Muscle layer of duodenum (tissue), 2 donors: ENCODE measurements around the gene TPO.

Experiments used
- H3K27ac ChIP-seq: one replicate; pipeline ENCODE4 v1.7.0; 2013; ENCODE audit warnings: mild to moderate bottlenecking, low read length
- H3K27me3 ChIP-seq: one replicate; pipeline ENCODE4 v1.7.0; 2013; ENCODE audit warnings: low read depth, mild to moderate bottlenecking, control low read depth, low read length
- H3K36me3 ChIP-seq, 2 donors: one replicate each; pipeline ENCODE4 v1.7.0; 2013; ENCODE audit warnings: low read length in 2 of 2, control low read depth in 1 of 2, mild to moderate bottlenecking in 1 of 2; ENCODE audit not compliant: insufficient read depth in 2 of 2, control insufficient read depth in 1 of 2
- H3K4me1 ChIP-seq, 2 donors: one replicate each; pipeline ENCODE4 v1.7.0; 2013; ENCODE audit warnings: low read length in 2 of 2, mild to moderate bottlenecking in 2 of 2, control low read depth in 1 of 2, moderate library complexity in 1 of 2; ENCODE audit not compliant: insufficient read depth in 2 of 2, control insufficient read depth in 1 of 2
- H3K4me3 ChIP-seq, 2 donors: one replicate each; pipeline ENCODE4 v1.7.0; 2013; ENCODE audit warnings: low read length in 2 of 2, low read depth in 1 of 2, mild to moderate bottlenecking in 1 of 2
- H3K9me3 ChIP-seq, 2 donors: one replicate each; pipeline ENCODE4 v1.7.0; 2013; ENCODE audit warnings: low read length in 2 of 2, control low read depth in 1 of 2, mild to moderate bottlenecking in 1 of 2; ENCODE audit not compliant: control insufficient read depth in 1 of 2
- donor health status: healthy.

Gene TPO

GRCh38 chr2:1429895-1430294 is 16.6 kb downstream of the TPO start:
- Histone ChIP-seq H3K4me3 (no peak overlapping the region), H3K27ac (no peak overlapping the region), H3K36me3 (no peaks in the 10 kb centered on the region), H3K27me3 (no peaks in the 10 kb centered on the region), H3K4me1 (no peaks in the 10 kb centered on the region), H3K9me3 (no peaks in the 10 kb centered on the region)

GRCh38 chr2:1430491-1430890 is 17.2 kb downstream of the TPO start:
- no peaks in the 10 kb centered on the region for H3K36me3 ChIP-seq
- H3K4me3 ChIP-seq: no peak overlapping the region
- no peaks in the 10 kb centered on the region for H3K9me3 ChIP-seq
- H3K27ac ChIP-seq: no peak overlapping the region
- no peaks in the 10 kb centered on the region for H3K27me3 ChIP-seq
- H3K4me1 ChIP-seq: no peaks in the 10 kb centered on the region

GRCh38 chr2:1431886-1432400 is 18.7 kb downstream of the TPO start:
- H3K4me1 ChIP-seq: no peaks in the 10 kb centered on the region

GRCh38 chr2:1432726-1433125 is 19.5 kb downstream of the TPO start:
- Histone ChIP-seq H3K27ac (no peak overlapping the region), H3K36me3 (no peaks in the 10 kb centered on the region), H3K4me3 (no peak overlapping the region), H3K9me3 (no peaks in the 10 kb centered on the region), H3K4me1 (no peaks in the 10 kb centered on the region), H3K27me3 (no peaks in the 10 kb centered on the region)

More at GRCh38 chr2:1431886-1432400, 18.7 kb downstream of the TPO start:
- H3K36me3 ChIP-seq: no peaks in the 10 kb centered on the region
- no peaks in the 10 kb centered on the region for H3K27me3 ChIP-seq
- H3K4me3 ChIP-seq: no peak overlapping the region
- no peak overlapping the region for H3K27ac ChIP-seq
- H3K9me3 ChIP-seq: no peaks in the 10 kb centered on the region

GRCh38 chr2:1436369-1436768 is 23.1 kb downstream of the TPO start:
- no peaks in the 10 kb centered on the region for H3K36me3 ChIP-seq

GRCh38 chr2:1437101-1437500 is 23.8 kb downstream of the TPO start:
- Histone ChIP-seq H3K27me3 (no peaks in the 10 kb centered on the region), H3K4me1 (no peaks in the 10 kb centered on the region), H3K36me3 (no peaks in the 10 kb centered on the region), H3K9me3 (no peaks in the 10 kb centered on the region), H3K4me3 (no peak overlapping the region), H3K27ac (no peak overlapping the region)

More at GRCh38 chr2:1436369-1436768, 23.1 kb downstream of the TPO start:
- no peak overlapping the region for H3K4me3 ChIP-seq
- no peaks in the 10 kb centered on the region for H3K27me3 ChIP-seq
- no peaks in the 10 kb centered on the region for H3K9me3 ChIP-seq
- no peak overlapping the region for H3K27ac ChIP-seq
- no peaks in the 10 kb centered on the region for H3K4me1 ChIP-seq

GRCh38 chr2:1437537-1437936 is 24.3 kb downstream of the TPO start:
- Histone ChIP-seq H3K27me3 (no peaks in the 10 kb centered on the region), H3K36me3 (no peaks in the 10 kb centered on the region), H3K4me3 (no peak overlapping the region), H3K9me3 (no peaks in the 10 kb centered on the region), H3K27ac (no peak overlapping the region), H3K4me1 (no peaks in the 10 kb centered on the region)

GRCh38 chr2:1438972-1439371 is 25.7 kb downstream of the TPO start:
- Histone ChIP-seq H3K4me3 (no peak overlapping the region), H3K4me1 (no peaks in the 10 kb centered on the region), H3K36me3 (no peaks in the 10 kb centered on the region), H3K27ac (no peak overlapping the region), H3K9me3 (no peaks in the 10 kb centered on the region), H3K27me3 (no peaks in the 10 kb centered on the region)

GRCh38 chr2:1440581-1440980 is 27.3 kb downstream of the TPO start:
- Histone ChIP-seq H3K27ac (no peak overlapping the region), H3K27me3 (no peaks in the 10 kb centered on the region), H3K4me3 (no peak overlapping the region), H3K4me1 (no peaks in the 10 kb centered on the region), H3K36me3 (no peaks in the 10 kb centered on the region), H3K9me3 (no peaks in the 10 kb centered on the region)

GRCh38 chr2:1446301-1446700 is 33.0 kb downstream of the TPO start:
- H3K9me3 ChIP-seq: no peaks in the 10 kb centered on the region
- H3K36me3 ChIP-seq: no peaks in the 10 kb centered on the region
- H3K27me3 ChIP-seq: no peaks in the 10 kb centered on the region
- no peaks in the 10 kb centered on the region for H3K4me1 ChIP-seq
- H3K4me3 ChIP-seq: no peak overlapping the region
- no peak overlapping the region for H3K27ac ChIP-seq

- Histone ChIP-seq H3K27ac (no peak overlapping the region), H3K4me1 (no peaks in the 10 kb centered on the region), H3K9me3 (no peaks in the 10 kb centered on the region), H3K4me3 (no peak overlapping the region), H3K36me3 (no peaks in the 10 kb centered on the region), H3K27me3 (no peaks in the 10 kb centered on the region)
Observed at GRCh38 chr2:1448009-1448408, 34.7 kb downstream of the TPO start.

GRCh38 chr2:1450915-1451314 is 37.7 kb downstream of the TPO start:
- Histone ChIP-seq H3K4me1 (no peaks in the 10 kb centered on the region), H3K36me3 (no peaks in the 10 kb centered on the region), H3K27ac (no peak overlapping the region), H3K4me3 (no peak overlapping the region), H3K9me3 (no peaks in the 10 kb centered on the region), H3K27me3 (no peaks in the 10 kb centered on the region)
